Measurements from ENCODE around the gene PIP5K1C. TPM values are rescaled to one million over a fixed set of nuclear protein-coding genes. Genes with fewer than 3 reads are reported as not detected.
"Not testable (repeated sequence)": the region's sequence is repeated elsewhere in the genome, so short reads cannot be mapped to it uniquely, and the experiment has no call there.

Gene PIP5K1C
- total RNA-seq, 1 donor from 2014 or later: 110 TPM

DNA sequence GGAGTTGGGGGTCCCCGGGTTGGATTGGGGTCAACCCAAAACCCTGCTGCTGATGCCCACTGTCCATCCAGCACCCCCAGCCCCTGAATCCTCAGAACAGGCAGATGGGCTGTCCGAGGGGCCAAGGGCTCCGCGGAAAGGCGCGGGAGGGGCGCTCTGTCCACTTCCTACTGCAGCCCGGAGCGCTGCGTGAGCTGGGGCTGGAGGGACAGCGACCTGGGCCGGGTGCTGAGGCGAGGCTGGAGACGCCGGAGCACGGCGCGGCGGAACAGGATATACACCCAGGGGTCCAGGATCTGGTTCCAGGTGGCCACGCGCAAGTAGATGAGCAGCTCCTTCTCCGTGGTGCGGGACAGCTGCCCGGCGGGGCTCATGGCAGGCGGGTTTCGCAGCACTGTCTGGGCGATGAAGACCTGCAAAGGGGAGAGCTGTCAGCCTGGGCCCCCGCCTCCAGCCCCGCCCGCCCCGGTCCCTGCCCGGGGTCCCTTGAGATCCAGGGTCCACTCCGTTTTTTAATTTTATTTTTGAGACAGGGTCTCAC is 104.7 kb downstream of the PIP5K1C start:
- no peak for DNase-seq (ENCODE audit: extremely low read depth, low read depth, low spot score)

- no peak for DNase-seq (ENCODE audit: extremely low read depth, low read depth, low spot score)
Observed at GRCh38 chr19:3593156-3593555, 107.1 kb downstream of the PIP5K1C start.

DNA sequence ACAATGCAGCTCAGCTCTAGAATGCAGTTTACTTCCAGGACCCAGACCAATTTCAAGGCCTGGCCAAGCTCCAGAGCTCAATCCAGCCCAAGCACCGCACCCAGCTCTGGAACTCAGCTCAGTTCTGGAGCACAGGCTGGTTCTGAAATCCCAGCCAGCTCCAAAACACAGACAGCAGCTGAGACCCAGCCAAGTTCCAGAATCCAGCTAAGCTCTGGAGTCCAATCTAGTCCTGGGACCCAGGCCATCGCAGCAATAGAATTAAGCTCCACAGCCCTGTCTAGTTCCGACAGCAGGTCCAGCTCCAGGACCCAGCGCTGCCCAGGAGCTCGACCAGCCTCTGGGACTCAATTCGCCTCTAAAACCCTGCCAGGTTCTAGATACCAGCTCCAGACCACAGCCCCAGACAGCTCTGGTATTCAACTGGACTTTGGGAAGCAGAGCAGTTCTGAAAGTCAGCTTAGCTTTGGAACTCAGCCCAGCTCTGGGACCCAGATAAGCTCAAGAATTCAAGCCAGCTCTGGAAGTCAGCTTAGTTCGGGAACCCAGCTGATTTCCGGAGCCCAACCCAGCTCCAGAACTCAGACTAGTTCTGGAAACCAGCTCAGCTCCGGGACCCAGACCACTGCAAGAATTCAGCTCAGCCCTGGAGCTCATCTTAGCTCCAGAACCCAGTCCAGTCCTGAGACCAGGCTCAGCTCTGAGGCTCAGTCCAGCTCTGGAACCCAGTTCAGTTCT is 108.2 kb downstream of the PIP5K1C start:
- DNase-seq (ENCODE audit: extremely low read depth, low read depth, low spot score): no peak

DNA sequence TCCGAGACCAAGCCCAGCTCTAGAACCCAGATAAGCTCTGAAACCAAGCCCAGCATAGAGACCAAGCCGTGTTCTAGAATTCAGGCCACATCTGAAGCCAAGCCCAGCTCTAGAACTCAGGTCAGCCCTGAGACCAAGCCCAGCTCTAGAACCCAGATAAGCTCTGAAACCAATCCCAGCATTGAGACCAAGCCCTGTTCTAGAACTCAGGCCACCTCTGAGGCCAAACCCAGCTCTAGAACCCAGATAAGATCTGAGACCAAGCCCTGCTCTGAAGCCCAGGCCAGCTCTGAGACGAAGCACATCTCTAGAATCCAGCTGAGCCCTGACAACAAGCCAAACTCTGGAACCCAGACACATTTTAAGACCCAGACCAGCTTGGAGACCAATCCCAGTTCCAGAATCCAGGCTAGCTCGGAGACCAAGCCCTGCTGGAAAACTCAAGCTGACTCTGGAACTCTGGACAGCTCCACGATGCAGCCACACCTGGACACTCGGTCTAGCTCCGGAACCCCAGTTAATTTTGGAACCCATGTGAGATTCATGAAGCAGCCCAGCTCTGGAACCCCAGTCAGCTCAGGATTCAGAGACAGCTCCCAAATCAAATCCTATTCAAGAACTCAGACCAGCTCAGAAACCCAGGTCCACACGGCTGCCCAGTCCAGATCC is 109.1 kb downstream of the PIP5K1C start:
- DNase-seq (ENCODE audit: extremely low read depth, low read depth, low spot score): no peak

GRCh38 chr19:3589949-3590348 is 110.3 kb downstream of the PIP5K1C start:
- DNase-seq (ENCODE audit: extremely low read depth, low read depth, low spot score): no peak

GRCh38 chr19:3589439-3589838 is 110.8 kb downstream of the PIP5K1C start:
- no peak for DNase-seq (ENCODE audit: extremely low read depth, low read depth, low spot score)

DNA sequence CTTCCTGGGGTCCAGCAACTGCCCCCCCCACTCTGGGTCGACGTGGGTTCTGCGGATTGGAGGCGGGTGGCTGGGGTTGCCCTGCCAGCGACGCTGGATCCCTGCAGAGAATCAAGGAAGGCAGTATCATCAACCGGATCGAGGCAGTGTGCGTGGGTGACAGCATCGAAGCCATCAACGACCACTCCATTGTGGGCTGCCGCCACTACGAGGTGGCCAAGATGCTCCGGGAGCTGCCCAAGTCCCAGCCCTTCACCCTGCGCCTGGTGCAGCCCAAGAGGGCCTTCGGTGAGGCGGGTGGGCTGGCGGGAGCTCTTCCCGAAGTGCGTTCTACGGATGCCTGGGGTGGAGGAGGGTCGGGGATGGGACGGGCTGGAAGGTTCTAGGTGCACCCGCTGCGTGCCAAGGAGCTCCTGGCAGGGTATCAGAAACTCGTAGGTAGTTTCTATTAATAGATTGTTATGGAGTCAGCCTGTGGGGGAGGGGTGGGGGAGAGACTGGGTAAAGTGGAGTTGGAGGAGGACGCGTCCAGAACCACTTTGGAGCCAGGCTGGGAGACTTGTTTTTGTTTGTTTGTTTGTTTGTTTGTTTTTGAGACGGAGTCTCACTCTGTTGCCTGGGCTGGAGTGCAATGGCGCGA is 113.4 kb downstream of the PIP5K1C start:
- no peak for DNase-seq (ENCODE audit: extremely low read depth, low read depth, low spot score)

DNA sequence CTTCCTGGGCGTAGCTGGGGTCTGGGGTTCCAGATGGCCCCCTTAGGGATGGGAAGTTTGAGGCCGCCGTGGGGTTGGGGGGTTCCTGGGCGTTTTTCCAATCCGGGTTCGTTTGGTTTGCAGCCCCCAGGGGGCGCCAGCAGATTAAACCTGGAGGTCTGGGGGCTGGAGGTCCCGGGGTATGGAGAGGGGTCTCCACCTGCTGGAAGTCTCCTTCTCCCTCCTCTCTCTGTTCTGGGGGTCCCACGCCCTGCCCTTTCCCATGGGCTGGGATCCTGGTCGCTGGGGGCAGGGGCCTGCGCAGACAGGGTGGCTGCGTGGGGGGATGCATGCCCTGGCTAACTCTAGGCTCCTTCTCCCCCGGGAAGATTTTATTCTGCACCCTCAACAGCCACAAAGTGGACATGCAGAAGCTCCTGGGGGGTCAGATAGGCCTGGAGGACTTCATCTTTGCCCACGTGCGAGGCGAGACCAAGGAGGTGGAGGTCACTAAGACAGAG is 114.1 kb downstream of the PIP5K1C start:
- no peak for DNase-seq (ENCODE audit: extremely low read depth, low read depth, low spot score)

DNA sequence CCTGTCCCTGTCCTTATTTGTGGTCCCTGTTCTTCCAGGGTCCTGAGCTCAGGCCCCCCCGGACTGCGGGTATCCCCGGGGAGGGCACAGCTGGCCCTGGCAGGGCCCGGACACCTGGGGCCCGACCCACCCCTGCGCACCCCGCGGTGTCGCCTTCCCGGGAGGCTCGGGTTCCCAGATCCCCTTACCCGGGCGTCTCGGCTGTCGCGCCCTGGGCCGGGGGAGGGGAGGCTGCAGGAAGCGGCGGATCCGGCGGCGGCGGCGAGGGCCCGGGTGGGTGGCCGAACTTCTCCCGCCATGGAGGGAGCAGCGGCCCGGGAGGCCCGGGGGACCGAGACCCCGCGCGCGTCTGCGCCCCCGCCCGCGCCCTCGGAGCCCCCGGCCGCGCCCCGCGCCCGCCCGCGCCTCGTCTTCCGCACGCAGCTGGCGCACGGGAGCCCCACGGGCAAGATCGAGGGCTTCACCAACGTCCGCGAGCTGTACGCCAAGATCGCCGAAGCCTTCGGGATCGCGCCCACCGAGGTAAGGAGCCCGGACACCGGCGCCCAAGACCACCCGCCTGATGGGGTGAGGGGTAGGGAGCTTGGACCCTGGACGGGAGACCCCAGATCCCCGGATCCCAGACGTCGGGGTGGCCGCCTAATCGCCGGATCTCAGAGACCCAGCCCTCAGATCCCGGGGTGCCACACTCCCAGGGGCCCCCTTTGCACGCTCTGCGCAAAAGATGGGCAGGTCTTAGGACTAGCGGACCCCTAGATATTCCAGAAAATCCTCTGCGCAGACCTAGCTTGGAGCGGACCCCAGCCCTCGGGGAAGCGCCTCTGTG is 114.8 kb downstream of the PIP5K1C start, which contains the start of gene GIPC3:
Gene GIPC3 (plus strand): TSS at position 178 of the 826 bp plus-strand sequence. CDS start 120 bp downstream, at position 298.
- no peak for DNase-seq (ENCODE audit: extremely low read depth, low read depth, low spot score)

GRCh38 chr19:3584036-3584802 is 116.0 kb downstream of the PIP5K1C start:
- not testable (repeated sequence) for DNase-seq (ENCODE audit: extremely low read depth, low read depth, low spot score)

DNA sequence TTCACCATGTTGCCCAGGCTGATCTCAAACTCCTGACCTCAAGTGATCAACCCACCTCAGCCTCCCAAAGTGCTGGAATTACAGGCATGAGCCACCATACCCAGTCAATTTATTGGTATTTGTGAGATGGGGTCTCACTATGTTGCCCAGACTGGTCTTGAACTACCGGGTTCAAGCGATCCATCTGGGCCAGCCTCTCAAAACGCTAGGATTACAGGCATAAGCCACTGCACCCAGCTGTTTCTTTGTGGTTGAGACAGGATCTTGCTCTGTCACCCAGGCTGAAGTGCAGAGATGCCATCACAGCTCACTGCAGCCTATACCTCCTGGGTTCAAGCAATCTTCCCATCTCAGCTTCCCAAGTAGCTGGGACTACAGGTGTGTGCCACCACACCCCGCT is 118.5 kb downstream of the PIP5K1C start:
- not testable (repeated sequence) for DNase-seq (ENCODE audit: extremely low read depth, low read depth, low spot score)

Other genes starting within 250 kb of the PIP5K1C start
- gene SMIM24, start 219.9 kb downstream of the PIP5K1C start, total RNA-seq: not detected in 2 replicates
- gene SMIM44, start 217.0 kb downstream of the PIP5K1C start, total RNA-seq: not detected in 2 replicates
- 22.9 and 28.7 TPM in 2 replicates for gene DOHH, start 199.8 kb downstream of the PIP5K1C start, total RNA-seq
- 32.8 and 43.9 TPM in 2 replicates for gene FZR1, start 194.2 kb downstream of the PIP5K1C start, total RNA-seq
- gene TEKTIP1, start 161.3 kb downstream of the PIP5K1C start, total RNA-seq: not detected in 2 replicates
- gene MFSD12, start 142.9 kb downstream of the PIP5K1C start, total RNA-seq: 107 and 138 TPM in 2 replicates
- 121 and 129 TPM in 2 replicates for gene HMG20B, start 127.5 kb downstream of the PIP5K1C start, total RNA-seq
- gene GIPC3, start 115.0 kb downstream of the PIP5K1C start, total RNA-seq: 3.2 and 6.1 TPM in 2 replicates
- gene TBXA2R, start 93.6 kb downstream of the PIP5K1C start, total RNA-seq: 1.9 and 2.7 TPM in 2 replicates
- gene CACTIN, start 73.7 kb downstream of the PIP5K1C start, total RNA-seq: 36.6 and 38.4 TPM in 2 replicates
- gene TJP3, start 7.9 kb upstream of the PIP5K1C start, total RNA-seq: not detected in 2 replicates
- gene APBA3, start 61.2 kb upstream of the PIP5K1C start, total RNA-seq: 25.8 and 50.1 TPM in 2 replicates
- gene MRPL54, start 62.2 kb upstream of the PIP5K1C start, total RNA-seq: 65.2 and 71.4 TPM in 2 replicates
- gene RAX2, start 71.8 kb upstream of the PIP5K1C start, total RNA-seq: not detected in 2 replicates
- 3.3 TPM in 1 of 2 replicates, not detected in the other for gene MATK, start 85.9 kb upstream of the PIP5K1C start, total RNA-seq
- gene ZFR2, start 168.6 kb upstream of the PIP5K1C start, total RNA-seq: 0.29 TPM in 1 of 2 replicates, not detected in the other
- gene ATCAY, start 180.2 kb upstream of the PIP5K1C start, total RNA-seq: not detected in 2 replicates
- not detected in 2 replicates for gene NMRK2, start 232.6 kb upstream of the PIP5K1C start, total RNA-seq